Activated effector memory CD4-positive, alpha-beta T cell treated with Interleukin-2 at 50 U/mL for 16 hours (primary cell): ENCODE results near the gene PKD1.
"Not testable (repeated sequence)": the region's sequence is repeated elsewhere in the genome, so short reads cannot be mapped to it uniquely, and the experiment has no call there.

ENCODE experiments used
- DNase-seq: peaks from one replicate; pipeline ENCODE4 v3.0.0-alpha.2; 2020

PKD1 gene

GRCh38 chr16:2105769-2106168 lies 29.9 kb downstream of the PKD1 start:
- not testable (repeated sequence) for DNase-seq

GRCh38 chr16:2105291-2105690 lies 30.4 kb downstream of the PKD1 start:
- not testable (repeated sequence) for DNase-seq

- DNase-seq: not testable (repeated sequence)
Measured at GRCh38 chr16:2104464-2104863, 31.2 kb downstream of the PKD1 start.

- DNase-seq: no peak
Measured at GRCh38 chr16:2102471-2102870, 33.2 kb downstream of the PKD1 start.

DNA sequence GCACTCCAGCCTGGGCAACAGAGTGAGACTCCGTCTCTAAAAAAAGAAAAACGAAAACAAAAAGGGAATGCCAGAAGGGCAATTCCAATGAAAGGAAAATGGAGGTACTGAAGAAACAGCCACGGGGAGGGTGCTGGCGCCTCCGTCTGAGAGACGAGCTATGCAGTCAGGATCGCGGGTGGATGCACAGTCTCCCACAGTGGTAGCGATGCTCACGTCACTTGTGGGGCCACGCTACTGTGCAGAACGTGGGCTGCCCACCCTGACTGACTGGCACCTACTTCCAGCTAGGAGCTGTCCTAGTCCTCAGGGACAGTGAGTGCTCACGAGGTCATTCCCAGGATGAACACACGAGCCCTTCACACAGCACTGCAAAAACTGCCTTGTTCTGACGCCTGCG lies 34.1 kb downstream of the PKD1 start:
- not testable (repeated sequence) for DNase-seq

DNA sequence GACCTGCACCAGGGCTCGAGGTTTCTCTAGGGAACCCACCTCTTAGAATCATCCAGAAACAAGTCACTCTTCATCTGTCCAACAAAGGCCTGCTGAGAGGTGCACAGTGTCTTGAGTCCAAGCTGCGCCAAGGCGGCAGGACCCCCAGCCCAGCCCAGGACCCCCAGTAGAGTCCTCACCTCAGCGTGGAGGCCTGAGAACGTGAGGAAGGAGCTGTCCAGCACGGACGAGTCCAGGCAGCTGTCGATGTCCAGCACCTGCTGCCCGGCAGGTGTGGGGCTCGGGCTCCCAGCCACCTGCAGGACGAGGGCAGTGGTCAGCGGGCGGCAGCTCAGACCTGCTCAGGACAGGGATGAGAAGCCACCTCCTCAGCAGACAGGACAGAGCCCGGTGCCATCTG lies 38.0 kb downstream of the PKD1 start:
- DNase-seq: not testable (repeated sequence)

GRCh38 chr16:2096853-2097595 lies 38.7 kb downstream of the PKD1 start:
- DNase-seq: no peak

GRCh38 chr16:2095918-2096582 lies 39.6 kb downstream of the PKD1 start:
- no peak for DNase-seq

GRCh38 chr16:2095315-2095853 lies 40.3 kb downstream of the PKD1 start:
- no peak for DNase-seq

GRCh38 chr16:2093793-2094192 lies 41.9 kb downstream of the PKD1 start:
- no peak for DNase-seq

DNA sequence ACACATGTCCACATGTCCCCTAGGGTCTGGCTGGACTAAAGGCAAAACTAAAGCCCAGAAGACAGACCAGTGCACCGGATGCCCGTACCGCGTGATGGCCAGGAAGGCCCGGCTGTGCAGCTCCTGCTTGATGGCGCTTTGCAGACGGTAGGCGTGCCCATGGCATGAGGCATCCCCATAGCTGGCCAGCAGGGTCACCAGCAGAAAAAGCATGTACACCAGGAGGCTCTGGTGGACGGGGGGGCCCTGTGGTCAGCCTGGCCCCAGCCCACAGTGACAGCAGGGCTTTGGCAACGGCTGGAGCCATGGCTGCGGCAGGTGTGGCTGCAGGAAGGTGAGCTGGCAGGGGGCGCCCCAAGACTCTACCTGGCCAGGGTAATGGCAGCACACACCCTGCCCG lies 42.8 kb downstream of the PKD1 start:
- DNase-seq: no peak

GRCh38 chr16:2092256-2092620 lies 43.5 kb downstream of the PKD1 start:
- DNase-seq: no peak

DNA sequence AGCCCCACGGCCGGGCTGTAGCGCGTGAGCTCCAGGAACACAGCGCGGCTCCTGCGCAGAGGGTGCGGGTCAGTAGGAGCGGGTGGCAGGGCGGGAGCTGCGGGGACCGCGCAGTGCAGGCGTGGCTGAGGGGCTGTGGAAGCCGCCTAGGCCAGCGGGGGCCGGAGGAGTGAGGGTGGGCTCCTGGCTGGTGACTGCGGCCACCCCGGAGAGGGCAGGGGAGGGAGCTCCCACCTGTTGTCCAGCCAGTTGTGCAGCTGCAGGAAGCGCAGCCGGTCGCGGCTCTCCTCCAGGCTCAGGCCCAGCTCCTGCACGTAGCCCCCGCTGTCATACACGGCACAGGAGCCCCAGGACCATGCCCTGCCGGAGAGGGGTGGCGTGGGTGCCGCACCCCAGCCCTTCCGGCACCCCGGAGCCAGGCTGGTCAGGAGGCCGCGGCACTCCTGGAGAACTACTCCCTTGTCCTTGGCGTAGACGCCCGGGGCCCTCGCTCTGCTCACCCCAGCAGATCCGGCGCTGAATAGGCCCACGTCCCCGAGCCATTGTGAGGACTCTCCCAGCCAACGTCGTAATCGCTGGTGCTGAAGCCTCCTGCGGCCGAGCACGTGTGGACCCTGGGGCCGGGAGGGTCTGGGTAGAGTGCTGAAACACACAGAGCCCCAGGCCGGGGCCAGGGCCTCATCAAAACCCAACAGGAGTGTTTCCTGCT lies 44.0 kb downstream of the PKD1 start:
- DNase-seq: no peak

GRCh38 chr16:2090777-2091546 lies 44.7 kb downstream of the PKD1 start:
- DNase-seq: no peak

DNA sequence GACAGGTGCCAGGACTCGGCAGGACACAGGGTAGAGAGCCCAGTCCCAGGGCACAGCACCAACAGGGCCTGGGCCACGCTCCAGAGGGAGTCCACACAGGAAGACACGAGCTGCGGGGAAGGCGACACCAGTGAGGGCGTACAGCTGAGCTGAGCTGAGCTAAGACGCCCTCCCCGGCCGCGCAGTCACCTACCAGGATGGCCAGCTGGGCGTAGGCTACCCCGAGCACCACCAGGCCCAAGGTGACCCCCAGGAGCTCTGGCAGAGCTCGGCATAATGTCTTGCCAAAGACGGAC lies 45.3 kb downstream of the PKD1 start:
- no peak for DNase-seq

- DNase-seq: no peak
Measured at GRCh38 chr16:2089706-2090480, 45.8 kb downstream of the PKD1 start.

- no peak for DNase-seq
Measured at GRCh38 chr16:2088759-2089358, 46.8 kb downstream of the PKD1 start.

- DNase-seq: no peak
Measured at GRCh38 chr16:2087748-2088631, 47.7 kb downstream of the PKD1 start.

GRCh38 chr16:2086812-2087747 lies 48.6 kb downstream of the PKD1 start:
- DNase-seq: no peak
